ENCODE results near the gene DNAJC5G. TPM values are rescaled to one million over a fixed set of nuclear protein-coding genes. Genes with fewer than 3 reads are reported as not detected.
"Not testable (repeated sequence)": the region's sequence is repeated elsewhere in the genome, so short reads cannot be mapped to it uniquely, and the experiment has no call there.

Gene DNAJC5G
- polyA plus RNA-seq, 1 donor, result 2.0 TPM

DNA sequence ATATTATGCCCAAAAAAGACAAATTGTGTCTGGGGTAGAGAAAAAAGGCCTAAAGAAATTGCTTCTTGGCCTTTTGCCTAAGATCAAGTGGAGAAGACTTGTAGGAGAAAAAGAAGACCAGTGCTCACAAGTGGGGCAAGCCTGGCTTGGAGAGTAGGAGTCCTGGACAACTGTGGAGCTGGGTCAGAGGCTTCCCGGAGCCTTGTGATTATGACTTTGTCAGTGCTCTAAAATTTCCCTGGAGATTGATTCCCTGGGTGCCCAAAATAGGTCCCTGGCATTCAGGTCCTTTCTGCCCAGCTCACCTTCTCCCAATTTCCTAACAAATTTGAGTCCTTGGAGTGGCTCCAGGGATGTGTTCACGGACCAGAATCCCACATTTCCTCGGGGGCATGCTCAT, 6.2 kb downstream of the DNAJC5G start:
- DNase-seq, result no peak

DNA sequence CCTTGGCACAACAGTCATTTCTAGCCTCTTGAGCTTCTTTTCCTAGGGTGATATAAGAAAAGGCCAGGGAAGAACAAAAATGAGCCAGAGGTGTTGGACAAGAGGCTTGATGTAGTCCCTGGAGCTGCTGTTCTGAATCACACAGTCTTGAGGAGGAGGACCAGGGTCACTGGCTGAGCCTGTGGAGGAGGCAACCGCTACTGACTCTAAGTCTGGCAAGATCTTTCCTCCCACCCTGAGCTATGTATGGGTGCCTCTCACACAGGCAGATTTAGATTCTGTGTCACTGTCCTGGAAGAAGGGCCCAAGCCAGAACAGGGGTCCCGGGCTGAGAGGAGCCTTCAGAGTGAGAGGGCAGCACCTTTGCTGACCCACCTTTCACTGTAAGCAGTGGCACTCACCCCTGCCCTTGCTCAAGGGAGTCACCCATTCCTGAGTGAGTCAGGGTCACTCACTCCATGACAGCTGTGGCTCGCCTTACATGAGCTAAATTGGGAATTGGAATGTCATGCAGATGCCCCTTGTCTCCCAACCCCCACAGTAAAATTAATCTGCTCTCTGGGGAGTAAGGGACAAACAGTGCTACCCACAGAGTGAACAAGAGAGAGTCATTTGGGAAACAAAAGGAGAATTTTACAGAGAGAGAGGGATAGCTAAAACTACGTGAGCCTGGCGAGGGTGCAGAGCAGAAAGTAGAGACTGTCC, 6.8 kb downstream of the DNAJC5G start, which contains the start of gene TRIM54:
Gene TRIM54, plus strand, starts transcription at position 575 of the 705 bp plus-strand sequence. CDS start 303 bp downstream, outside the sequence.
- DNase-seq, result no peak

DNA sequence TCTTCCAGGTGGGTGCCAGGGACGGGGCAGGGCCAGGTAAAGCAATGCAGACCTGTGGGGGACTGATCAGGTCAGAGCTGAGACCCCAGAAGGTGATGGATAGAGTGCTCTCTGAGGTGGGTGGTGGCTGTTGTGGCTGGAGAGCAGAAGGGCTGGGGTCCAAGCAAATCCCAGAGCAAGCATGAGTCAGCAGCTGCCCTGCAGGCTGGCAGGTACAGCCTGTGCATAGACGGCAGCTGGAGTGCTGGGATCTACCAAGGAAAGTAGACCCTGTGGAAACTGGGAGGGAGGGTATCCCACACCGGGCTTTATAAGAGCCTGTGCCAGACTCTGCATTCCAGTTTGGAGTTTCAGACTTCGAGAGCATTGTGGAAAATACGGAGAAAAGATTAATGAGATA, 7.7 kb downstream of the DNAJC5G start:
- no peak for DNase-seq

DNA sequence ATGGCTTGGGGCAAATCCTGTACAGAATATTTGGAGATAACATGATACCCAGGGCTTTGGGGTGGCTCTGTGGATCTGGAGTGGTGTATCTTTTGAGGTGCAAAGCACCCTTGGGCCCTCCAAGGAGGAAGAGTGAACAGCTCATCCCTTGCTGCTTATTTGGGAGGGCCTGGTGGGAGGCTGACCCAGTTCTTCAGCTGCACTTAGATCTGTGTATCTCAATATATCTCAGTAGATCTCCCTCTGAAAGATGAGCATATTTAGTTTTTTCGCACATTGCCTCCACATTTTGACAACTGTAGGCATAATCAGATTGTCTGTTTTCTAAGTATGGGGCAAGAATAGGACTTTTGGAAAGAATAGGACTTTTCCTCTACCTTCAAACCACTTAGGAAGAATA, 9.8 kb downstream of the DNAJC5G start:
- no peak for DNase-seq

DNA sequence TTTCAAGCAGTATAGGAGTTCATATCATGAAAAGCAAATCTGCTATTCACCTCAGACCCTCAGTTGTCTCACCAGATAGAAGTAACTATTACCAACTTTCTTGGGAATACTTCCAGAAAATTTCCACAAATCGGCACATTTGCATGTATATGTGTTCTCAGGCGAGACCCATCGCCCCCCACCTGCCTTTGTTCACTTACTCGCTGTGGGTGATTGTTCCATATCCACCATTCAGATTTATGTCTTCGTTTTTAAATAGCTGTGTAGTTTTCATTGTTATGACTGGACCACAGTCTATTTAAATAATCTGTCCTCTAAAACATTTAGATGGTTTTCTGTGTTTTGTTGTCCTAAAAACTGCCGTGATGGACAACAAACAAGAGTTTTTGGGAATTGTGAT, 10.2 kb downstream of the DNAJC5G start:
- DNase-seq, result no peak

DNA sequence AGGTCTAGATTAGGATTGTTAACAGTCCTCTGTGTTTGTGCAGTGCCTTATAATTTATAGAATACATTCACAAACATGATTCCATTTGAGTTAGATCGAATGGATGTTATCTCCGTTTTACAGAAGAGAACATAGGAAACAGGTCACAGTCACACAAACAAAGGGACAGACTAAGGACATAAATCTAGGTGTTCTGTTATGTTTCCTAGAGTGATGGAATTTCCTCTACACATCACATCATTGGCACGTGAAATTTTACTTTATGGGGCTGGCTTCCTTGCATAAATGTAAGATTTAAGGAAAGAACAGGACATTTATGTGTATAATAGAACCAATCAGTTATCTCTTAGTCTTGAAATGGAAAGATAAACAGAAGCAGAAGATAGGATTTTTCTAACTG, 13.4 kb downstream of the DNAJC5G start:
- no peak for DNase-seq

DNA sequence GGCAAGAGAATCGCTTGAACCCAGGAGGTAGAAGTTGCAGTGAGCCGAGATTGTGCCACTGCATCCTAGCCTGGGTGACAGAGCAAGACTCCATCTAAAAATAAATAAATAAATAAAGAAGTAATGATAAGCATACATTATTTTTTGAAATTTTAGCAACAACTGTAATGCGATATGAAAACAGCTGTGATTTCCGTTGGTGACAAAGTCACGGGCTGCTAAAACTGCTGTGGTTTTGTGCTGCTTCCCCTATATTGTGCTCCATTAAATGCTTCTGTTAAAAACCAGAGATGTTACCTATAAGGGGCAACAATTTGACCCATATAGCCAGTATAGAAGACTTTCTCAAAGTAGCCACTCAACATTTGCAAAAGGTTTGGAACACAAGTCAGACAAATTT, 15.3 kb downstream of the DNAJC5G start:
- DNase-seq, result no peak

DNA sequence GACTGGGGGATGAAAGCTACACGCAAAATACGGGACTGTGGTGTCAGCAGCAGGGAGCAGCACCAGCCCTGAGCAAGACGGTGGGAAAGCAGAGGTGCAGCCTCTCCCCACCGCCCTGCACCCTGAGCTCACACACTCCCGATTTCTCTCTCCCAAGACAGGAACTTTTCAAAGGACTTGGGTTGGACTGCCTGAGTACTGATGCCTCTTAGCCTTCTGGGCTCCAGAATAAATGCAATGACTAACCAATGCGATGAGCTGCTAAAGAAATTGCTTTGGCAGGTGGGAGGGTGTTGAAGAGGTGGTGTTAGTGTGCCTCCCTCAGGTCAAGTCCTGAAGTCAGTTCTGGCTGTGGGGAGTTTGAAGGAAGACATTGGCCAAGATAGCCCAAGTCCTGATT, 16.6 kb downstream of the DNAJC5G start:
- DNase-seq, result no peak

DNA sequence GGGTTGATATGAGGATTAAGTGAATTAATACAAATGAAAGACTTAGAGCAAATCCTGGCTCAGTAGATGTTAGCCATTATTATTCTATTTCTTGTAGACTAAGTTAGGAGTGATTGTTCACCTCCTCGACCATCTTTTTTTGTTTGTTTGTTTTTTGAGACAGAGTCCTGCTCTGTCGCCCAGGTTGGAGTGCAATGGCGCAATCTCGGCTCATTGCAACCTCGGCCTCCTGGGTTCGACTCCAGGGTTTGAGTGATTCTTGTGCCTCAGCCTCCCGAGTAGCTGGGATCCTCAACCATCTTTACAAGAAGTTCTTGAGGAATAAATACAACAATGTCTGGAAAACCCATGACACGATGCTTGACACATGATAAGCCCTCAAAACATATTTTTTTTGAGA, 19.7 kb downstream of the DNAJC5G start:
- DNase-seq, result no peak

DNA sequence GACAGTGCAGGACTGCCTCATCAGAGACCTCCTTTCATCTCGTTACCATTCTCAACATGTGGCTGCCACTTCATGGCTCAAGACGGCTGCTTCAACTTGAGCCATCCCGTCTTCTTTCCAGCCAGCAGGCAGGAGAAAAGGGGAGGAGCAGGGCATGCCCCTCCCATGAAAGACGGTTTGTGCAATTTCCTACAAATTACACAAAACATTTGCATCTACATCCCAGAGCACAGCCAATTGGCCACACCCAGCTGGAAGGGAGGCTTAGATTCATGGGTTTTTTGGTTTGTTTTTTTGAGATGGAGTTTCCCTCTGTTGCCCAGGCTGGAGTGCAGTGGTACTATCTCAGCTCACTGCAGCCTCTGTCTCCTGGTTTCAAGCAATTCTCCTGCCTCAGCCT, 21.2 kb downstream of the DNAJC5G start:
- no peak for DNase-seq

DNA sequence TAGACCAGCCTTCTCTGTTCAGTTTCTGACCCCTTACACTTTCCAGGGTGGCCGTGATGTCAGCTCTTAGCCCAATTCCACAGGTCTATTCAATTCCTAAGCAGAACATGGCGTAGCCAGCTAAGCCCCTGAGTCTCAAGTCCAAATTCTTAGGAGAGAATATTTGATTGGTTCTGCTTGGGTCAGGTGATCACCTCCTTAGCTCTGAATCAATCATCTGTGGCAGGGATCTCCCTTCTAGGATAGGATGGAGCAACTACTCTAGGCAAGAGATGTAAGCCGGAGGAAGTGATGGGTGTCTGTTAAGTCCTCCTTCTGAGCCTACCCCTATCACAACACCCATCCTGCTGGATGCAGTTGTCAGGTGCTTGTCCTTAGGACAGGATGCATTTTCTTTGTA, 22.0 kb downstream of the DNAJC5G start:
- DNase-seq, result no peak

DNA sequence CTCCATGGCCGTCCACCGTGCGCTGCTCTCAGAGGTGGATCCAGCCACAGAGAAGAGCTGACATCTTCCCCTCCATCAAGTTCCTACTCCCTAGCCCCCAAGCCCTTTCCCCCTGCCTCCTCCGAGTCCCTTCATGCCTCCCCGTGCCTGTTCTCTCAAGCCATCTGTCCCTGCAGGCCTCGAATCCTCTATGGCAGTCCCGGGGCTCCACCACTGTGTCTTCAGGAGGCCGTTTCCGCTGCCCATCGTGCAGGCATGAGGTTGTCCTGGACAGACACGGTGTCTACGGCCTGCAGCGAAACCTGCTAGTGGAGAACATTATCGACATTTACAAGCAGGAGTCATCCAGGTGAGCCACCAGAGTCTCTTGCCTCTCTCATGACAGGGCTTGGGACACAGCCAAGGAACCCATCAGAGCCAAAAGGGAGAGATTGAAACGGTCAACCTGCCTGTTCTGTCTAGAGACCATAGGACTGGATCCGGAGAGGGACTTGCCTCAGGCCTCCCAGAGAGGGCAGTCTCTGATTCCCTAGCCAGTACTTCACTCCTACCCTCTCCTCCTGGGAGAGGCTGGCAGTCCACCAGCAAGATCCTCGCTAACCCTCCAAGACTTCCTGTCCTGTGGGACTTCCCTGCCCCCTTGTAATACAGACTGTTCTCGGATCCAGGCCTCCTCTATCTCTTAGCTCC, 23.3 kb downstream of the DNAJC5G start:
- DNase-seq, result no peak

DNA sequence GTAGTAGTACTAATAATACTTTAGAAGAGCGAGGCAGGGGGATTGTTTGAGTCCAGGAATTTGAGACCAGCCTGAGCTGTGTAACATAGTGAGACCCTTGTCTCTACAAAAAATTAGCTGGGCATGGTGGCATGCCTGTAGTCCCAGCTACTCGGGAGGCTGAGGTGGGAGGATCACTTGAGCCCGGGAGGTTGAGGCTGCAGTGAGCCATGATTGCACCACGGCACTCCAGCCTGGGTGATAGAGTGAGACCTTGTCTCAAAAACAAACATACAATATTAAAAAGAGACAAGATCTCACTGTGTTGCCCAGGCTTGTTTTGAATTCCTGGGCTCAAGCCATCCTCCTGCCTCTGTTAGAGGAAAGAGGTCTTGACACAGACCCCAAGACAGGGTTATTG, 25.4 kb downstream of the DNAJC5G start:
- DNase-seq, result not testable (repeated sequence)

DNA sequence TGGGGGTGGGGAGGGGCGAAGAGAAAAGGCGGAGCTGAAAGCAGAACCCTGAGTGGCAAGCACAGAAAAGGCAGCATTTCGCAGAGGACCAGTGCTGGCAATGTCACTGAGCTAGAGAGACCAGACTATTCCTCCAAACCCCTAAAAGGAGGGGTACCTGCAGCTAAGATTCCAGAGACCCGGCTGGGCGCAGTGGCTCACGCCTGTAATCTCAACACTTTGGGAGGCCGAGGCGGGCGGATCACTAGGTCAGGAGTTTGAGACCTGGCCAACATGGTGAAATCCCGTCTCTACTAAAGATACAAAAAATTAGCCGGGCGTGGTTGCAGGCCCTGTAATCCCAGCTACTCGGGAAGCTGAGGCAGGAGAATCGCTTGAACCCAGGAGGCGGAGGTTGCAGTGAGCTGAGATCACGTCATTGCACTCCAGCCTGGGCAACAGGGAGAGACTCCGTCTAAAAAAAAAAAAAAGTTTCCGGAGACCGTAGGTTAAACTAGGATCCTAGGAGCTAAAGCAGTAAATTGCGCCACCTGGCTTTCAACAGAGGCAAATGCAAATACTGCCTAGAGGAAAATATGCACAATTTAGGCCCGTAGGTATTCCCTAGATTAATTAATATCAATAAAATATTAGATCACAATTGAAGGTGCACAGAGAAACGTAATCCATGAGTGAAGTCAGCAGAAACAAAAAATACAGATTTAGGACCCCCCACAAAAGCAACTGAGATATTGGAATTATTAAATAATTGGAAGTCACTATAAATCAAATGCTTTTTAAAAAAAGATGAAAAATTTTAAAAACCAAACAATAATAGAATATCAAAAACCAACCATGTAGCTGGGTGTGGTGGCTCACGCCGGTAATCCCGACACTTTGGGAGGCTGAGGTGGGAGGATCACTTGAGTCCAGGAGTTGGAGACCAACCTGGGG, 28.1 kb downstream of the DNAJC5G start:
- no peak for DNase-seq

DNA sequence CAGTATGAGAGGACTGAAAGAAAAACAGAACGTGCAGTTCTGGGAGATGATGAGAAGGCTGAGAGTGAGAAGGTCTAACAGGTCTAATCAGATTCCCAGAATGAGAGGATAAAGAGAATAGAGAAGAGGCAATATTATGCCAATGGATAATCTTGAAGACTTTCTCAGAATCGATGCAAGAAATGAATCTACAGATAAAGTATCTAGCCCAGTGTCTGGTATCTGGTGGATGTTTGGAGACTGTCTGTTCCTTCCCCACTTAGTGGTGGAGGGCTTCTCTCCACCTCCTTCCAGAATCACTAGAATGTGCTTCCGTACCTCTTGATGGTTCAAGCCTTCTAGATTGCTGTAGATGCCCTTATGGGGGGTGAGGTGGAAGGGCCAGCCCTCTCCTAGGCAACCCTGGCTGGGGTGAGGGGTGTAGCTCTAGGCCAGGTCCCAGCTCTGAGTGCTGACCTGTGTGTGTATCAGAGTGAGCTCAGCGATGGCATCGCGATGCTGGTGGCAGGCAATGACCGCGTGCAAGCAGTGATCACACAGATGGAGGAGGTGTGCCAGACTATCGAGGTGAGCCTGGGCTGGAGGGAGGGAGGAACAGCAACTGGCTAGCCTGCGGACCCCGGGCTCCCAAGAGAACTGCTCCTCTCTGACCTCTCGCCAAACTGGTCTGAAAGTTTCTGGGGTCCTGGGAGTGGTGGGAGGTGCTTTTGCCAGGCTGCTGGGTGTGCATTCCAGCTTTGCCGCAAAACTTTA, 29.4 kb downstream of the DNAJC5G start:
- no peak for DNase-seq

DNA sequence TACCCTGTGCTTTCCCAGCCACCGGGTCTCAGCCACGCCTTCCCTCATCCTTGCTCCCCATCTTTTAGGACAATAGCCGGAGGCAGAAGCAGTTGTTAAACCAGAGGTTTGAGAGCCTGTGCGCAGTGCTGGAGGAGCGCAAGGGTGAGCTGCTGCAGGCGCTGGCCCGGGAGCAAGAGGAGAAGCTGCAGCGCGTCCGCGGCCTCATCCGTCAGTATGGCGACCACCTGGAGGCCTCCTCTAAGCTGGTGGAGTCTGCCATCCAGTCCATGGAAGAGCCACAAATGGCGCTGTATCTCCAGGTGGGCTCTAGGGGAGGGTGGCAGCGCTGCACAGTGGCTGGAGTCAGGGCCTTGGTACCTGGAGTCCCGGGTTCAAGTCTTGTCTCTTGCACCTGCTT, 30.3 kb downstream of the DNAJC5G start:
- DNase-seq, result no peak

DNA sequence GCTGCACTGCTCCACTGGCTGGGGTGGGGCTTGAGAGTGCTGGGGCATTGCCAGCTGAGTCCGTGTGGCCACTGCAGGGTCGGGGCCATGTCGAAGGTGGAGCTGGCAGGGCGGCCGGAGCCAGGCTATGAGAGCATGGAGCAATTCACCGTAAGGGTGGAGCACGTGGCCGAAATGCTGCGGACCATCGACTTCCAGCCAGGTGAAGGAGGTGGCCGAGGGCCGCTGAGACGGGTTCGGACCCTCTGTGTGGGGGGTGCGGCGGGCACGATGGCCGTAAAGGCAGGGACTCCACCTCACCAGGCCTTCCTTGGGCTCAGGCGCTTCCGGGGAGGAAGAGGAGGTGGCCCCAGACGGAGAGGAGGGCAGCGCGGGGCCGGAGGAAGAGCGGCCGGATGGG, 30.9 kb downstream of the DNAJC5G start:
- no peak for DNase-seq

DNA sequence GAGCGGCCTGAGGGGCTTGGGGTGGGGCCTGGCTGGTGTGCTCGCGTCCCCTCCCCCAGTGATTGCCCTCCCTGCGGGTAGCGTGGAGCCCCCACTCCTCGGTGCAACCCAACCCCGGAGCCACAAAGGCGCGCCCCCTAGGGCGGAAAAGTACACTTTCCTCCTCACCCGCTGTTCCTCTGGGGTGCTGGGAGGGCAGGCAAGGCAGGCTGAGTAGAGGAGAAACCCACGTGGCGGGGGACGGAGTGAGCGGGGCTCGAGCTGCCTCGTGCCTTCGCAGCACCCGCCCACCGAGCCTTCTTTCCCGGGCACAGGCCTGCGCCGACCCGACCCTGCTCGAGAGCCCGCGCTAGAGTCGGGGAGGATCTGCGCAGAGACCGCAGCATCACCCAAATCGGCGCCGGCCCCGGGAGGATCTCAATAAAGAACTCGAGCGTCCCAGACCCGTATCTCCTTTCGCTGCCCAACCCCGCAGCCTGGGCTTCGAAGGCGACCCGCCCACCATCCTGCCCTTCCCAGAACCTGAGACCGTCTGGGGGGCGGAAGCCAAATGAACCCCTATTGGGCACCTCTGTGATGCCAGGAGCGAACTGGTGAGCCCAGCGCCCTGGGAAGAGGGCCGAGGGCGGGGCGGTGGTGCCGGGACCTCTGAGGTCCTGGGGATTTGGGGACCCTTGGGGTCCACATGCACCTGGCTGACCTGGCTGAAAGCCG, 31.5 kb downstream of the DNAJC5G start:
- DNase-seq, result no peak

DNA sequence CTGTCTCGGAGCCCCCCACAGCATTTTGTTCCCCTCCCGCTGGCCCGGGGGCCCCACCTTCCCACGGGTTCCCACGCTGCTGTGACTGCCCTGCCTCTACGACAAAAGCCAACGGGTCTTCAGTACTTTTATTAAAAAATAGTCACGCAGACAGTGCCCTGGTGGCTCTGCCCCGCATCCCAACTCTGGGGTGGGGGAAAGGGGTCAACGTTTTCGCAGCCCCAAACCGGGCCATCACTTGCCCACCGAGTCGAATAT, 32.0 kb downstream of the DNAJC5G start:
- no peak for DNase-seq

DNA sequence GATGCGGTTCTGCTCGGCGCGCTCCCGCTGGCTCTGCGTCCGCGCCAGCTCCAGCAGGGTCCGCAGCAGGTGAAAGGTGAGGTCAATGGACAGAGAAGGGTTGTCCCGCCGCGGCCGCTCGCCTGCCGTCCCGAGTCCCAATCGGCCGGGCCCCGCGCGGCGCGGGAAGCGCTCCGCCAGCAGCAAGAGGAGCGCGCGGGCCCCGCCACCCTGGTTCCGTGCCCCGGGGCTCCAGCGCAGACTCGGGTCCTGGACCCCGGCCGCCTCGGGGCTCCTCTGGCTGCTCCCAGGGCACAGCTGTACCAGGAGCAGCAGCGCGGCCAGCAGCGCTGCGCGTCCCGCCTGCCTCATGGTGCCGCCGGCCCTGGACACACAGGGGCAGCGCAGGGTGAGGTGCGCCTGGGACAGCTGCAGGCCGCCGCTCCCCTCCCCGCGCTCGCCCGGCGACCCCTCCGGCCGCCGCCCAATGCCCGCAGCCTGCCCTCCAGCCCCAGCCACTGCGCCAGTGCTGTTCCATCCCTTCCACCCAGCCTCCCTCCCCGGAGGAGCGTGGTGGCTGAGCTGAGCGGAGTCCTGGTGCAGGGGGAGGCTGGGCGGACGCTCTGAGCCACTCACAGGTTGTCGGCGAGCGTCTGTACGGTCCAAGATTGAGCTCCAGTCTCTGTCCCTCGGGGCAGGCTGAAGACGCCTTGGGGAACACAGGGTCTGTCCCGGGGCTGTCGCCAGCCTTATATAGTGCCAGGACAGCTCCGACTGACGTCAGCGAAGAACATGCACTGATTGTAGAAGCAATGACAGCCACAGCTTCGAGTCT, 32.5 kb downstream of the DNAJC5G start:
- DNase-seq, result no peak

DNA sequence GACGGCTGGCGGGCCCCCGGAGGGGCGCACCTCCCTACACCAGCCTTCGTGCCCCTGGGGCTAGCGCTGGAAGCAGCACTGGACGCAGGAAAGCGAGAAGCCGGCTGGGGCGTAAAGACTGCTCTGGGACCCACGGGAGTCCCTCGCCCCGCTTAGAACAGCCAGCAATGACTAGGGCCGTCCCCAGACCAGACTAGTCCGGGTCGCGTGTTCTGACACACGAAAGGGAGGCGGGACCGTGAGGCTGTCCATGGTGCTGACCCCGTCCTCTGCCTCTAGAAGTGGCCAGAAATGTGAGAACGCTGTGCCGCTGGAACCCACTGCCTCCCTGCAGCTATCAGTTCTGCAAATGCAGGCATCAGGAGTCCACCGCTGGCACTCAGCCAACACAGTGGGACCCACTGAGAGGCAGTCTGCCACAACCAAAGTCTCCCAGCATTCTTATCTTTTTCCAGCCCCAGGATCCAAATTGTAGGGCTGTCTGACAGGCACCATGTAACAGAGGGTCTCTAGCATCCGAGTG, 33.2 kb downstream of the DNAJC5G start, which contains the start of gene UCN:
Gene UCN, minus strand, starts transcription at position 87 of the 523 bp plus-strand sequence. CDS start 550 bp downstream, outside the sequence.
- peak; percentile 72 for DNase-seq
